K562 (cell line): ENCODE measurements around the gene NDUFB10.

Experiments
- BRD4 ChIP-seq: fragments of 200-600 bp; sonication (generic); IDR thresholded peaks from 2 replicates; pipeline ENCODE4 v1.6.1; 2017; ENCODE audit warnings: inconsistent platforms
- CXXC5 ChIP-seq: fragments of 250-450 bp; sonication (Bioruptor Pico); IDR thresholded peaks from 2 replicates; pipeline ENCODE4 v1.8.0; 2022; ENCODE audit warnings: inconsistent platforms, mild to moderate bottlenecking, moderate library complexity
- DPF2 ChIP-seq: fragments of 450-650 bp; IDR thresholded peaks from 2 replicates; pipeline ENCODE4 v1.6.1; 2016
- POLR2A ChIP-seq: fragments of 450-650 bp; conservative IDR thresholded peaks from 2 replicates; pipeline ENCODE4 v1.6.1; 2016
- SMC3 ChIP-seq: conservative IDR thresholded peaks from 2 replicates; pipeline ENCODE4 v1.6.1; 2011; ENCODE audit warnings: low read depth, low read length, improper control_type of control experiment; ENCODE audit not compliant: insufficient read depth
- TF ChIP-seq, protein P1 (sequence below), 3 experiments: IDR thresholded peaks in 2 of 3; conservative IDR thresholded peaks in 1 of 3; 2 replicates each; pipeline ENCODE4 v1.5.1; 2011 to 2012; ENCODE audit warnings: low read length in 3 of 3, mild to moderate bottlenecking in 3 of 3, control low read depth in 2 of 3, improper control_type of control experiment in 1 of 3, inconsistent platforms in 1 of 3, low read depth in 1 of 3, mixed read lengths in 1 of 3, moderate library complexity in 1 of 3; ENCODE audit not compliant: insufficient read depth in 2 of 3
- TF ChIP-seq, protein P2 (sequence below), 2 experiments: fragments of 450-650 bp in 1 of 2; sonication (generic) in 1 of 2; formaldehyde crosslinking in 1 of 2; IDR thresholded peaks; 2 replicates each; pipeline versions ENCODE4 v1.7.1 to v1.9.0; 2016 to 2022; ENCODE audit warnings: inconsistent platforms in 1 of 2, mild to moderate bottlenecking in 1 of 2, missing genetic modification reagents in 1 of 2

DNA sequence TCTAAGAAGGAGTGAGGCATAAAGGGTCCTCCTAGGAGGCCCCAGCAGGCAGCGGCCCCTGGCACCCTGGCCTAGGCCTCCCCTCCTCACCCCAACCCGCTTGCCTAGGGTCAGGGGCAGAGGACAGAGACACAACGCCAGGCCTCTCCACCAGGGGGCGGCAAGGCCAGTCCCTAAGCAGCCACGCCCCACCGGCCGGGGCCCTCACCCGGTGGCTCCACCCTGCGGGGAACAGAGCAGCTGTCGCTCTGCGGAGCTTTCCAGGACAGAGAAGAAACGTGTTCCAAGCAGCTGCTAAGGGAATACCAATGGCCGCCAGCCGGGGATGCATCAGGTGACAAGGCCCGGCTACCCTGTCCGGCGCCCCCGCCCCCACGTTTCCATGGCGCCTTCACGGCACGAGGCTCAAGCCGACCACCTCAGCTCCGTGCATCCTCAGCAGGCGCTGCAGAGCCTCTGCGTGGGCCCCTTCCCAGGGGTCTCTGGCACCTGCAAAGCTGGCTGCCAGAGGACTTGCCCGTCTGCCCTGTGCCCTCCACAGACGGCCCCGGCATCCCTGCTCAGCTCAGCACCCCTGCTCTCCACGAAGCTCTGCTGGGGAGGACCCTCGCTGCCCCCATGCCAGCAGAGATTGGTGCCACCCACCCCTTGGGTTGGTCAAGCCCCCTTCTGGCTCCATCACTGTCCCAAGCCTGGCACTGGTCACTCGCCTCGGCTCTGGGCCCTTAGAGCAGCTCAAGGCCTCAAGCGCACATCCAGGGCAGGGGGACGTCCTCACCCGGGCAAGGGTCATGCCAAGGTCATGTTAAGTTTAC lies 44.7 kb downstream of the NDUFB10 start:
- TF ChIP-seq DPF2 (no peak), SMC3 (peak; percentile 85), CXXC5 (CRISPR knock-in tag) (peak; percentile 76), POLR2A (peak; percentile 28; the same call in 1 of the 2 replicates), BRD4 (no peak)
- TF ChIP-seq, protein P1, sequence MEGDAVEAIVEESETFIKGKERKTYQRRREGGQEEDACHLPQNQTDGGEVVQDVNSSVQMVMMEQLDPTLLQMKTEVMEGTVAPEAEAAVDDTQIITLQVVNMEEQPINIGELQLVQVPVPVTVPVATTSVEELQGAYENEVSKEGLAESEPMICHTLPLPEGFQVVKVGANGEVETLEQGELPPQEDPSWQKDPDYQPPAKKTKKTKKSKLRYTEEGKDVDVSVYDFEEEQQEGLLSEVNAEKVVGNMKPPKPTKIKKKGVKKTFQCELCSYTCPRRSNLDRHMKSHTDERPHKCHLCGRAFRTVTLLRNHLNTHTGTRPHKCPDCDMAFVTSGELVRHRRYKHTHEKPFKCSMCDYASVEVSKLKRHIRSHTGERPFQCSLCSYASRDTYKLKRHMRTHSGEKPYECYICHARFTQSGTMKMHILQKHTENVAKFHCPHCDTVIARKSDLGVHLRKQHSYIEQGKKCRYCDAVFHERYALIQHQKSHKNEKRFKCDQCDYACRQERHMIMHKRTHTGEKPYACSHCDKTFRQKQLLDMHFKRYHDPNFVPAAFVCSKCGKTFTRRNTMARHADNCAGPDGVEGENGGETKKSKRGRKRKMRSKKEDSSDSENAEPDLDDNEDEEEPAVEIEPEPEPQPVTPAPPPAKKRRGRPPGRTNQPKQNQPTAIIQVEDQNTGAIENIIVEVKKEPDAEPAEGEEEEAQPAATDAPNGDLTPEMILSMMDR (IDR thresholded peaks at IDR 0.05 in 2 of 3, conservative IDR thresholded peaks at IDR 0.05 in 1 of 3; ENCODE audit: insufficient read depth in 2 of 3, low read depth in 1 of 3, low read length in 3 of 3), result peak; percentile 96 to 99 (median 99)
- TF ChIP-seq, protein P2, sequence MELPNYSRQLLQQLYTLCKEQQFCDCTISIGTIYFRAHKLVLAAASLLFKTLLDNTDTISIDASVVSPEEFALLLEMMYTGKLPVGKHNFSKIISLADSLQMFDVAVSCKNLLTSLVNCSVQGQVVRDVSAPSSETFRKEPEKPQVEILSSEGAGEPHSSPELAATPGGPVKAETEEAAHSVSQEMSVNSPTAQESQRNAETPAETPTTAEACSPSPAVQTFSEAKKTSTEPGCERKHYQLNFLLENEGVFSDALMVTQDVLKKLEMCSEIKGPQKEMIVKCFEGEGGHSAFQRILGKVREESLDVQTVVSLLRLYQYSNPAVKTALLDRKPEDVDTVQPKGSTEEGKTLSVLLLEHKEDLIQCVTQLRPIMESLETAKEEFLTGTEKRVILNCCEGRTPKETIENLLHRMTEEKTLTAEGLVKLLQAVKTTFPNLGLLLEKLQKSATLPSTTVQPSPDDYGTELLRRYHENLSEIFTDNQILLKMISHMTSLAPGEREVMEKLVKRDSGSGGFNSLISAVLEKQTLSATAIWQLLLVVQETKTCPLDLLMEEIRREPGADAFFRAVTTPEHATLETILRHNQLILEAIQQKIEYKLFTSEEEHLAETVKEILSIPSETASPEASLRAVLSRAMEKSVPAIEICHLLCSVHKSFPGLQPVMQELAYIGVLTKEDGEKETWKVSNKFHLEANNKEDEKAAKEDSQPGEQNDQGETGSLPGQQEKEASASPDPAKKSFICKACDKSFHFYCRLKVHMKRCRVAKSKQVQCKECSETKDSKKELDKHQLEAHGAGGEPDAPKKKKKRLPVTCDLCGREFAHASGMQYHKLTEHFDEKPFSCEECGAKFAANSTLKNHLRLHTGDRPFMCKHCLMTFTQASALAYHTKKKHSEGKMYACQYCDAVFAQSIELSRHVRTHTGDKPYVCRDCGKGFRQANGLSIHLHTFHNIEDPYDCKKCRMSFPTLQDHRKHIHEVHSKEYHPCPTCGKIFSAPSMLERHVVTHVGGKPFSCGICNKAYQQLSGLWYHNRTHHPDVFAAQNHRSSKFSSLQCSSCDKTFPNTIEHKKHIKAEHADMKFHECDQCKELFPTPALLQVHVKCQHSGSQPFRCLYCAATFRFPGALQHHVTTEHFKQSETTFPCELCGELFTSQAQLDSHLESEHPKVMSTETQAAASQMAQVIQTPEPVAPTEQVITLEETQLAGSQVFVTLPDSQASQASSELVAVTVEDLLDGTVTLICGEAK (IDR thresholded peaks at IDR 0.05), result no peak
- TF ChIP-seq, protein P2 (CRISPR knock-in tag; IDR thresholded peaks at IDR 0.05), result no peak
